K562 (cell line): ENCODE data around the gene PSMG3. TPM values are rescaled to one million over a fixed set of nuclear protein-coding genes. Genes with fewer than 3 reads are reported as not detected.

Source experiments
- CHD1 ChIP-seq: fragments of 200-600 bp; sonication (generic); IDR thresholded peaks from one replicate; pipeline ENCODE4 v1.6.1; 2012; ENCODE audit warnings: mild to moderate bottlenecking, moderate library complexity, low read length, inconsistent platforms
- CREM ChIP-seq: IDR thresholded peaks from 2 replicates; pipeline ENCODE4 v1.6.1; 2014; ENCODE audit warnings: antibody characterized with exemption, low read depth
- ETV1 ChIP-seq: fragments of 450-650 bp; conservative IDR thresholded peaks from 2 replicates; pipeline ENCODE4 v1.6.1; 2016; ENCODE audit warnings: missing genetic modification characterization, control low read depth, low read depth, missing compliant biosample characterization
- HDAC2 ChIP-seq: fragments of 450-650 bp; IDR thresholded peaks from 2 replicates; pipeline ENCODE4 v1.6.1; 2016; ENCODE audit warnings: mild to moderate bottlenecking
- KDM1A ChIP-seq, 2 experiments: fragments of 450-650 bp; IDR thresholded peaks; 2 replicates each; pipeline ENCODE4 v1.6.1; 2016; ENCODE audit warnings: mild to moderate bottlenecking in 2 of 2
- MCM5 ChIP-seq: fragments of 450-650 bp; IDR thresholded peaks from 2 replicates; pipeline ENCODE4 v1.6.1; 2016; ENCODE audit warnings: low read depth
- MIER1 ChIP-seq: fragments of 450-650 bp; IDR thresholded peaks from 2 replicates; pipeline ENCODE4 v1.6.1; 2016; ENCODE audit warnings: antibody characterized with exemption, mild to moderate bottlenecking, low read depth
- NCOA4 ChIP-seq: fragments of 450-650 bp; IDR thresholded peaks from 2 replicates; pipeline ENCODE4 v1.6.1; 2018; ENCODE audit warnings: mild to moderate bottlenecking; ENCODE audit not compliant: partially characterized antibody
- POLR3A ChIP-seq: IDR thresholded peaks from 2 replicates; pipeline ENCODE4 v1.6.1; 2011; ENCODE audit warnings: borderline replicate concordance, mild to moderate bottlenecking, moderate library complexity; ENCODE audit not compliant: insufficient read length, insufficient read depth; ENCODE audit errors: extremely low read depth
- RBFOX2 ChIP-seq: fragments of 200-400 bp; formaldehyde crosslinking; IDR thresholded peaks from 2 replicates; pipeline ENCODE4 v1.6.1; 2017; ENCODE audit warnings: low read depth, mild to moderate bottlenecking, low read length, moderate library complexity
- ZNF274 ChIP-seq: IDR thresholded peaks from 2 replicates; pipeline ENCODE4 v1.6.1; 2011; ENCODE audit warnings: low read depth, mild to moderate bottlenecking, low read length, moderate library complexity, borderline replicate concordance
- ZNF507 ChIP-seq: conservative IDR thresholded peaks from 2 replicates; pipeline ENCODE4 v1.6.1; 2017; ENCODE audit warnings: missing genetic modification characterization, missing compliant biosample characterization
- polyA plus RNA-seq, 8 experiments: library from polyadenylated mRNA; depleted of rRNA in 4 of 8; stranded (reverse) in 5 of 8; unstranded in 3 of 8; fragments of >200 nt; fragmentation: Nextera tagmentation in 2 of 8; fragmentation: Illumina TruSeq in 1 of 8; extraction: Ambion mirVana in 2 of 8; extraction: Trizol in 1 of 8; gene quantifications; 2 replicates each; pipeline versions ENCODE4 v1.2.1 to v1.2.3, GENCODE V29; 2011 to 2014; ENCODE audit warnings: inconsistent platforms in 1 of 8, missing spikeins in 1 of 8
- total RNA-seq, 7 experiments: library from RNA; depleted of rRNA in 6 of 7; stranded (reverse); fragments of >200 nt in 6 of 7; fragmentation: Illumina TruSeq in 2 of 7; extraction: Trizol in 2 of 7; gene quantifications; 2 replicates each; pipeline versions ENCODE4 v1.2.1 to v1.2.3, GENCODE V29; 2011 to 2021; ENCODE audit warnings: low replicate concordance in 1 of 7
- TF ChIP-seq, protein P1 (sequence below): fragments of 450-650 bp; formaldehyde crosslinking; conservative IDR thresholded peaks from 2 replicates; pipeline ENCODE4 v1.4.0; 2022; ENCODE audit warnings: mild to moderate bottlenecking, missing genetic modification characterization
- TF ChIP-seq, protein P2 (sequence below): fragments of 450-650 bp; IDR thresholded peaks from 2 replicates; pipeline ENCODE4 v1.6.1; 2016; ENCODE audit warnings: mild to moderate bottlenecking, moderate library complexity

PSMG3 gene
- total and polyA plus RNA-seq, 9 of the 15 experiments (the other 6 are each of a cell fraction or from before 2014, with no cell fraction given): 34.8 to 122 (median 80.1) TPM

DNA sequence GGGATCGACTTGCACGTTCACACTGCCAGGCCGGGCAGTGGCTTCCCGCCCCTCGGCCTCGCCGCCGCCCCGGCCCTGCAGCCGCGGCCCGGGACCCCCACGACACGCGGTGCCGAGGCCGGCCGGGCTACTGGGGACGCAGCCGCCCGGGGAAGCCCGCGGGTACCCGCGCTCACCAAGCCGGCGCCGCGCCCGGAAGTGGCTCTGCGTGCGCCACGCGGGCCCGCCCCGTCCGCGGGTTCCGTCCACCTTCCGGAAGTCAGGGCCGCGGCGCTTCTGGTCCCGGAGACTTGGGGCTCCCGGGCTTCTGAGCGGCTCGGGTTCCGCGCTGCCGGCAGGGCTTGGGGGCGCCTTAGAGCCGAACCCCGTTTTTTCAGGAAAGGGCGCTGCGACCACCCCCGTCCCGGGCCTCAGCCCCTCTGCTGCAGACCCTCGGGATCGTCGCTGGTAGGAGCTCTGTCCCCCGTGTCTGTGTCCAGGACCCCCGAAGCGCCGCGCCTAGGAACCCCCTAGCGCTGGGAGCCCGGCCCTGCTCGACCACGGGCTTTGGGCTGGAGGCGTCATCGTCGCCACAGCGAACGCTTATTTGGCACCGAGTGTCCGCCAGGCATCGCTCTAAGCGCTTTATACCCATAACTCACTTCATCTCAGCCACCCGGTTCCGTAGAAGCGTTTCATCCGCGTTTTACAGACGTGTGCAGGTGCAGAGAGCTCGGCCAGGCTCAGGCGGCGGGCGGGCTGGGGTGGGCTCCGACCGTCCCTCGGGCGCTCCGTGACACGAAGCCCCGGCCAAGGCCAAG lies at the start of gene PSMG3 (continued):
- TF ChIP-seq RBFOX2: peak; percentile 96
- TF ChIP-seq KDM1A (IDR thresholded peaks at IDR 0.05): no peak
- no peak for TF ChIP-seq MIER1
- TF ChIP-seq NCOA4: no peak
- TF ChIP-seq CREM: peak; percentile 73
- no peak for TF ChIP-seq ZNF274
- TF ChIP-seq MCM5: no peak
- TF ChIP-seq, protein P1, sequence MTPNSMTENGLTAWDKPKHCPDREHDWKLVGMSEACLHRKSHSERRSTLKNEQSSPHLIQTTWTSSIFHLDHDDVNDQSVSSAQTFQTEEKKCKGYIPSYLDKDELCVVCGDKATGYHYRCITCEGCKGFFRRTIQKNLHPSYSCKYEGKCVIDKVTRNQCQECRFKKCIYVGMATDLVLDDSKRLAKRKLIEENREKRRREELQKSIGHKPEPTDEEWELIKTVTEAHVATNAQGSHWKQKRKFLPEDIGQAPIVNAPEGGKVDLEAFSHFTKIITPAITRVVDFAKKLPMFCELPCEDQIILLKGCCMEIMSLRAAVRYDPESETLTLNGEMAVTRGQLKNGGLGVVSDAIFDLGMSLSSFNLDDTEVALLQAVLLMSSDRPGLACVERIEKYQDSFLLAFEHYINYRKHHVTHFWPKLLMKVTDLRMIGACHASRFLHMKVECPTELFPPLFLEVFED (CRISPR knock-in tag): no peak
- TF ChIP-seq ZNF507: no peak
- TF ChIP-seq ETV1: peak; percentile 57
- TF ChIP-seq CHD1: peak; percentile 12
- TF ChIP-seq POLR3A: no peak
- TF ChIP-seq HDAC2: peak; percentile 25
- TF ChIP-seq, protein P2, sequence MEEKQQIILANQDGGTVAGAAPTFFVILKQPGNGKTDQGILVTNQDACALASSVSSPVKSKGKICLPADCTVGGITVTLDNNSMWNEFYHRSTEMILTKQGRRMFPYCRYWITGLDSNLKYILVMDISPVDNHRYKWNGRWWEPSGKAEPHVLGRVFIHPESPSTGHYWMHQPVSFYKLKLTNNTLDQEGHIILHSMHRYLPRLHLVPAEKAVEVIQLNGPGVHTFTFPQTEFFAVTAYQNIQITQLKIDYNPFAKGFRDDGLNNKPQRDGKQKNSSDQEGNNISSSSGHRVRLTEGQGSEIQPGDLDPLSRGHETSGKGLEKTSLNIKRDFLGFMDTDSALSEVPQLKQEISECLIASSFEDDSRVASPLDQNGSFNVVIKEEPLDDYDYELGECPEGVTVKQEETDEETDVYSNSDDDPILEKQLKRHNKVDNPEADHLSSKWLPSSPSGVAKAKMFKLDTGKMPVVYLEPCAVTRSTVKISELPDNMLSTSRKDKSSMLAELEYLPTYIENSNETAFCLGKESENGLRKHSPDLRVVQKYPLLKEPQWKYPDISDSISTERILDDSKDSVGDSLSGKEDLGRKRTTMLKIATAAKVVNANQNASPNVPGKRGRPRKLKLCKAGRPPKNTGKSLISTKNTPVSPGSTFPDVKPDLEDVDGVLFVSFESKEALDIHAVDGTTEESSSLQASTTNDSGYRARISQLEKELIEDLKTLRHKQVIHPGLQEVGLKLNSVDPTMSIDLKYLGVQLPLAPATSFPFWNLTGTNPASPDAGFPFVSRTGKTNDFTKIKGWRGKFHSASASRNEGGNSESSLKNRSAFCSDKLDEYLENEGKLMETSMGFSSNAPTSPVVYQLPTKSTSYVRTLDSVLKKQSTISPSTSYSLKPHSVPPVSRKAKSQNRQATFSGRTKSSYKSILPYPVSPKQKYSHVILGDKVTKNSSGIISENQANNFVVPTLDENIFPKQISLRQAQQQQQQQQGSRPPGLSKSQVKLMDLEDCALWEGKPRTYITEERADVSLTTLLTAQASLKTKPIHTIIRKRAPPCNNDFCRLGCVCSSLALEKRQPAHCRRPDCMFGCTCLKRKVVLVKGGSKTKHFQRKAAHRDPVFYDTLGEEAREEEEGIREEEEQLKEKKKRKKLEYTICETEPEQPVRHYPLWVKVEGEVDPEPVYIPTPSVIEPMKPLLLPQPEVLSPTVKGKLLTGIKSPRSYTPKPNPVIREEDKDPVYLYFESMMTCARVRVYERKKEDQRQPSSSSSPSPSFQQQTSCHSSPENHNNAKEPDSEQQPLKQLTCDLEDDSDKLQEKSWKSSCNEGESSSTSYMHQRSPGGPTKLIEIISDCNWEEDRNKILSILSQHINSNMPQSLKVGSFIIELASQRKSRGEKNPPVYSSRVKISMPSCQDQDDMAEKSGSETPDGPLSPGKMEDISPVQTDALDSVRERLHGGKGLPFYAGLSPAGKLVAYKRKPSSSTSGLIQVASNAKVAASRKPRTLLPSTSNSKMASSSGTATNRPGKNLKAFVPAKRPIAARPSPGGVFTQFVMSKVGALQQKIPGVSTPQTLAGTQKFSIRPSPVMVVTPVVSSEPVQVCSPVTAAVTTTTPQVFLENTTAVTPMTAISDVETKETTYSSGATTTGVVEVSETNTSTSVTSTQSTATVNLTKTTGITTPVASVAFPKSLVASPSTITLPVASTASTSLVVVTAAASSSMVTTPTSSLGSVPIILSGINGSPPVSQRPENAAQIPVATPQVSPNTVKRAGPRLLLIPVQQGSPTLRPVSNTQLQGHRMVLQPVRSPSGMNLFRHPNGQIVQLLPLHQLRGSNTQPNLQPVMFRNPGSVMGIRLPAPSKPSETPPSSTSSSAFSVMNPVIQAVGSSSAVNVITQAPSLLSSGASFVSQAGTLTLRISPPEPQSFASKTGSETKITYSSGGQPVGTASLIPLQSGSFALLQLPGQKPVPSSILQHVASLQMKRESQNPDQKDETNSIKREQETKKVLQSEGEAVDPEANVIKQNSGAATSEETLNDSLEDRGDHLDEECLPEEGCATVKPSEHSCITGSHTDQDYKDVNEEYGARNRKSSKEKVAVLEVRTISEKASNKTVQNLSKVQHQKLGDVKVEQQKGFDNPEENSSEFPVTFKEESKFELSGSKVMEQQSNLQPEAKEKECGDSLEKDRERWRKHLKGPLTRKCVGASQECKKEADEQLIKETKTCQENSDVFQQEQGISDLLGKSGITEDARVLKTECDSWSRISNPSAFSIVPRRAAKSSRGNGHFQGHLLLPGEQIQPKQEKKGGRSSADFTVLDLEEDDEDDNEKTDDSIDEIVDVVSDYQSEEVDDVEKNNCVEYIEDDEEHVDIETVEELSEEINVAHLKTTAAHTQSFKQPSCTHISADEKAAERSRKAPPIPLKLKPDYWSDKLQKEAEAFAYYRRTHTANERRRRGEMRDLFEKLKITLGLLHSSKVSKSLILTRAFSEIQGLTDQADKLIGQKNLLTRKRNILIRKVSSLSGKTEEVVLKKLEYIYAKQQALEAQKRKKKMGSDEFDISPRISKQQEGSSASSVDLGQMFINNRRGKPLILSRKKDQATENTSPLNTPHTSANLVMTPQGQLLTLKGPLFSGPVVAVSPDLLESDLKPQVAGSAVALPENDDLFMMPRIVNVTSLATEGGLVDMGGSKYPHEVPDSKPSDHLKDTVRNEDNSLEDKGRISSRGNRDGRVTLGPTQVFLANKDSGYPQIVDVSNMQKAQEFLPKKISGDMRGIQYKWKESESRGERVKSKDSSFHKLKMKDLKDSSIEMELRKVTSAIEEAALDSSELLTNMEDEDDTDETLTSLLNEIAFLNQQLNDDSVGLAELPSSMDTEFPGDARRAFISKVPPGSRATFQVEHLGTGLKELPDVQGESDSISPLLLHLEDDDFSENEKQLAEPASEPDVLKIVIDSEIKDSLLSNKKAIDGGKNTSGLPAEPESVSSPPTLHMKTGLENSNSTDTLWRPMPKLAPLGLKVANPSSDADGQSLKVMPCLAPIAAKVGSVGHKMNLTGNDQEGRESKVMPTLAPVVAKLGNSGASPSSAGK: peak; percentile 13; the same call in 1 of the 2 replicates
